Measurements from ENCODE around the gene KCNH4.

The KCNH4 gene

DNA sequence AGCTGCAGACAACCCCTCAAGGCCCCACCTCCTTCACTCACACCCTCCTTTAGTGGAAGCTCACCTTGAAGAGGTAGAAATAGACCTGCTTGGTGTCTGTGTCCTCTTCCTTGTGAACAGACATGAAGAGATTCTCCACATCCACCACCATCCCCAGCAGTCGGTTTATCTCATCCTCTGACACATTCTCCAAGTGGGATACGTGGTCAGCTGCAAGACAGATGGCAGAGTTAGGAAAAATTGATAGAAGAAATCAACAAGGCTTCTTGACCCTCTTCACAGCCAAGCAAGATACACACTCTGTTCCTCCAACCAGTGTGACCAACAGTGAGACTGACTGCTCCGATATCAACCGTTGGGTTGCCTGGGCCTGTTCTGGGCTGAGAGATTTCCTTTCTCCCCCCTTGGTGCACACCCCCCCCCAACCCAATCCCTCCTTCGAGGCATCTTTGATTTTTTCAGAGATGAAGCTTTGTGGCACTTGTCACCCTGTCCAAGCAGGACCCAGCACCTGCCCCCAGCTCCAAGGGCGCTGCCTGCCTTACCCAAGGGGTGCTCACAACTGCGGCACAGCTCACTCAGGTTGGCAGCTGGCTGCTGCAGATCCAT, 60.7 kb downstream of the KCNH4 start:
- DNase-seq: no peak

DNA sequence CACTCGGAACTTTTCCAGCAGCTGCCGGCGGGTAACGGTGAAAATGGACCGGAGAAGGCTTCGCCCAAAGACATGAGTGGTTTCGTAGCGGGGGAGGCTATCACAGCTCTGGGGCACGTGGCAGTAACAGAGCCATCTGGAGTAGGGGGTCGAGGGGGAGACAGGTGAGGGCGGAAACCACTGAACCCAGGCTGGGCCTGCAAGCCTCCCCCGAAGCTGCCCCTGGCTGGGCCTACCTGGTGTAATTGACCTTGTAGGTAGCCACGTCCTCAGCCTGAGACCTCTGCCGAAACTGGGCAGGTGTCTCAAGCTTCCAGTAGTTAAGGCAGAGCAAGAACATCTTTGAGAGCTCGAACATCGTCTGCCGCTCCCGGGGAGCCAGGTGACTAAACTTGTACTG, 61.6 kb downstream of the KCNH4 start:
- DNase-seq: no peak

- DNase-seq: no peak
Measured at GRCh38 chr17:42118545-42118944, 62.4 kb downstream of the KCNH4 start.

- no peak for DNase-seq
Measured at GRCh38 chr17:42118126-42118510, 62.8 kb downstream of the KCNH4 start.

DNA sequence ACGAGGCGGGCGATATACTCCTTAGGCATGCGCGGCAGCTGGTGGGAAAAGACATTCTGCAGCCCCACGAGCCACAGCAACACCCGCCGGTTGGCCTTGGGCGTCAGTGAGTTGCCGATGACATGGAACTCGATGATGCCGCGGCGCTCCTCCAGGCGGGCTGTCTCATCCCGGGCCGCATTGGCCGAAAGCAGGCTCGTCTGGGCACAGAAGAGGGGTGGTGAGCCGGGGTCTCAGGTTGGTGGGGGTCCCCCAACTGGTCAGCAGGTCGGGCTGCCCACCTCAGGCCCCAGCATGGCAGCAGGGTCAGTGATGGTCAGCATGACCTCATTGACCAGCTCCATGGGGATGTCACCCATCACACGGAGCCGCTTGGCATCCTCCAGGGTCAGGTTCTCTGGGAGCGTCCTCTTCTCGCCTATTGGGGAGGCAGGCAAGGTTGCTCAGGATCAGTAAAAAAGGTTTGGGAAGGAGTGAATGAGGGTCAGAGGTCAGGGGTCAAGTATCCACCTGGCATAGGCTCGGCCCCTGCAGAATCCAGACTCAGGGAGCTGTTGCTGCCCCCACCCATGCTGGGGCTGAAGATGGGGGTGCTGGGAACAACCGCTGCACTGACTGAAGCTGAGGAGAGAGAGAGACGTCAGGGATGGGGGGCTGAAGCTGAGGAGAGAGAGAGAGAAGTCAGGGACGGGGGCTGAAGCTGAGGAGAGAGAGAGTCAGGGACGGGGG, 63.4 kb downstream of the KCNH4 start:
- no peak for DNase-seq

DNA sequence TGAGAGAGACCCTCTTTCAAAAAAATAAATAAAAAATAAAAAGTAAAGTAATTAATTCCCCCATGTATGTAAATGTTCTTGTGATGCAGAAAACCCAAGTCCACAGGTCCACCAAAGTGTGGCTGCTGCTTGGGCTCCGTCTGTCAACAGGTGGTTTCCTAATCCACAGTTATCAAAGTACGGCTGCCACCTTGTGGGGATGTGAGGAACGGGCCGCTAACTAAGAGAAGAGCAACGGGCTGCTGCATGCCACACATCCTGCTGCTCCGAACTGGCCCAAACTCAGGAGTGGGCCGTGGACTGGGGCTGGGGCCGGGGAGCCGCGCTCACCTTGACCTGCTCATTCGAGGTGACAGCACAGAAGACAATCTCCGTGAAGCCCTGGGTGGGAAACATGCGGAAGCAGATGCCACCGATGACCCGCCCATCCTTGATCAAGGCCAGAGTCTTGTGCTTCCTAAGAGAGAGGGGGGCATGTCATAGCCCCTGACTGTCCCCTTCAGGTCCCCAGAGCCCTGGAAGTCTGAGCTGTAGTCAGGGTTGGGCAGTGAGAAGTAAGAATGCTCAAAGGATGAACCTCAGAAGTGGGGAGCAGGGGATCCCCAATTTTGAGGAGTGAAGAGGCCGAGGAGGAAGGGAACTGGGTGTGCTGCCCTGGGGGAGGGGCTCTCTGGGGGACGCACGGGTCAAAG, 64.1 kb downstream of the KCNH4 start:
- DNase-seq: peak in 49 of 56 donors; percentile 9 to 85 (median 47)

DNA sequence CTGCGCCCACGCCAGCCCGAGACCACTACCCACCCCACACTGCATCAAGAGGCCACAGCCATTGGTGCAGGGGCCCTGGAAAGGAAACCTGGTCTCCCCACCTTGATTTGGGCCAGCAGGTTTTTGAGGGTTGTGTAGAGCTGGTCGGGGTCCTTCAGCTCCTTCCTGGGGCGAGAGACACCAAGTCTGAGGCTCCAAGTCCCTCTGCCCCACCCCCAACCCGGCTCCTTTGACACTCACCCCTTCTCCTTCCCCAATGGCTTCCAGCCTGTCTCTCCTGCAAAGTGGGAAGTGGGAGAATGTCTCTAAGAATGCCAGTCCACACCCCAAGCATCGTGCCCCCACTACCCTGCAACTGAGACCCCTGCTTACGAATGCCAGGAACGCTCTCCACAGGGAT, 66.8 kb downstream of the KCNH4 start:
- no peak for DNase-seq

- DNase-seq: no peak
Measured at GRCh38 chr17:42113293-42114069, 67.5 kb downstream of the KCNH4 start.

- peak in 51 of 56 donors; percentile 19 to 79 (median 54) for DNase-seq
Measured at GRCh38 chr17:42112552-42113176, 68.3 kb downstream of the KCNH4 start, which contains the start of gene DHX58. DHX58 (minus strand) TSS chr17:42112714; CDS start chr17:42111892, 822 bp downstream.

DNA sequence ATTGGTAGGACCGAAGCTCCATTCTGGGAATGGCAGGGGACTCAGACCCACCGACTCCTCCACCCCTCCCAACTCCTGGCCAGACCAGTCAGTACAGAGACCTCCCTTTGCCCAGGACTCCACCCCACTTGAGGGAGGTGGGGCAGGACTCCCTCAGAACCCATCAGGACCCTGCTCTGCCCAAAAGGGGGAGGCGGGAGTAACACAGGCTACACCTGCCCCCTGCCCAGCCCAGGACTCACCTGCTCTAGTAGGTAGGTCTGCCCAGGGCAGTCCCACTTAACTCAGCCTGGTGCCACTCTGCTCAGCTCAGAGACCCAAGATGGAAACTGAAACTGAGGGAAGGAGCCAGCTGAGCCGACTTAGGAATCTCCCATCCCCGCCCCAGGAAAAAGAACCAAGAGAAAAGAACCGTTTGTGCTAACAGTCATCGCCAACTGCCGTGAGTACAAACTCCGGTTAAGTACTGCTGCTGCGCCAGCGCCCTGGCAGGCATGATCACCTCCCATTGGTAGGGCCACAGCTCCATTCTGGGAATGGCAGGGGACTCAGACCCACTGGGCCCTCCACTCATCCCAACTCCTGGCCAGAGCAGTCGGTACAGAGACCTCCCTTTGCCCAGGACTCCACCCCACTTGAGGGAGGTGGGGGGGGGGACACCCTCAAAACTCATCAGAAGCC, 68.9 kb downstream of the KCNH4 start:
- DNase-seq: peak in 19 of 56 donors; percentile 20 to 73 (median 49)

- DNase-seq: peak in 1 of 56 donors; percentile 19
Measured at GRCh38 chr17:42111265-42111636, 69.7 kb downstream of the KCNH4 start.

GRCh38 chr17:42110301-42111264, 70.4 kb downstream of the KCNH4 start:
- DNase-seq: no peak

GRCh38 chr17:42109086-42109485, 71.9 kb downstream of the KCNH4 start:
- no peak for DNase-seq

GRCh38 chr17:42107597-42108576, 73.1 kb downstream of the KCNH4 start:
- DNase-seq: peak in 41 of 56 donors; percentile 5 to 83 (median 51)

DNA sequence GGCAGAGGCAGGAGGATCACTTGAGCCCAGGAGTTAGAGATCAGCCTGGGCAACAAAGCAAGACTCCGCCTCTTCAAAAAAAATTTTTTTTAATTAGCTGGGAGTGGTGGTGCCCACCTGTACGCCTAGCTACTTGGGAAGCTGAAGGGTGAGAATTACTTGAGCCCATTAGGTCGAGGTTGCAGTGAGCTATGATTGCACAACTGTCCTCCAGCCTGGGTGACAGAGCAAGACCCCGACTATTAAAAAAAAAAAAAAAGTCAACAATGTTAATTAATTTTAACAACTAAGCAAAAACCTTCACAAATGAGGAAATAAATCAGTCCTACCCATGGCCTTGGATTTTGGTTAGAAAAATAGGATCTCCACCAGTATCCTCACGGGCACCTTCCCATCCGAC, 73.8 kb downstream of the KCNH4 start:
- DNase-seq: no peak
